ENCODE measurements around the gene SAP30.

GRCh38 chr4:173414456-173414855 lies 43.7 kb downstream of the SAP30 start:
- TF ChIP-seq GATA2 (IDR thresholded peaks at IDR 0.05; ENCODE audit: low read depth, low read length) (no peak), GATA3 (IDR thresholded peaks at IDR 0.05; ENCODE audit: low read depth, low read length) (no peak)

Data from SH-SY5Y (cell line).